OCI-LY1 (cell line): ENCODE measurements around the gene CD300LG.

ENCODE experiments used
- H2AFZ ChIP-seq: fragments of 200-600 bp; sonication (generic), shearing (Covaris generic); 2 replicates; pipeline ENCODE4 v1.6.0; 2014; ENCODE audit warnings: antibody characterized with exemption, mild to moderate bottlenecking, low read length
- H3F3A ChIP-seq: fragments of 200-600 bp; sonication (generic), shearing (Covaris generic); 2 replicates; pipeline ENCODE4 v1.6.0; 2014; ENCODE audit warnings: mild to moderate bottlenecking, antibody characterized with exemption, low read length, moderate library complexity; ENCODE audit not compliant: insufficient read depth
- H3K27ac ChIP-seq: fragments of 200-600 bp; sonication (generic); 2 replicates; pipeline ENCODE4 v1.5.1; 2014; ENCODE audit warnings: low read length, mixed run types, mild to moderate bottlenecking, low read depth; ENCODE audit not compliant: poor library complexity, severe bottlenecking
- H3K27me3 ChIP-seq: fragments of 200-600 bp; sonication (generic); 2 replicates; pipeline ENCODE4 v1.6.0; 2014; ENCODE audit warnings: antibody characterized with exemption, mild to moderate bottlenecking, low read length, moderate library complexity; ENCODE audit not compliant: insufficient read depth
- H3K36me3 ChIP-seq: fragments of 200-600 bp; sonication (generic); 2 replicates; pipeline ENCODE4 v1.6.1; 2014; ENCODE audit warnings: mild to moderate bottlenecking, antibody characterized with exemption, low read length, moderate library complexity, mixed read lengths; ENCODE audit not compliant: insufficient read depth
- H3K4me1 ChIP-seq: fragments of 200-600 bp; sonication (generic); 2 replicates; pipeline ENCODE4 v1.5.1; 2014; ENCODE audit warnings: mild to moderate bottlenecking, low read length, moderate library complexity; ENCODE audit not compliant: insufficient read depth, severe bottlenecking
- H3K4me2 ChIP-seq: fragments of 200-600 bp; sonication (generic), shearing (Covaris generic); 2 replicates; pipeline ENCODE4 v1.6.1; 2014; ENCODE audit warnings: low read length
- H3K4me3 ChIP-seq: fragments of 200-600 bp; sonication (generic); 2 replicates; pipeline ENCODE4 v1.5.1; 2014; ENCODE audit warnings: low read length, low read depth, mild to moderate bottlenecking, mixed read lengths; ENCODE audit not compliant: poor library complexity, severe bottlenecking
- H3K79me2 ChIP-seq: fragments of 200-600 bp; shearing (Covaris generic); 2 replicates; pipeline ENCODE4 v1.6.1; 2016; ENCODE audit warnings: mixed run types, low read length, mixed read lengths; ENCODE audit not compliant: insufficient read depth
- H3K9ac ChIP-seq: fragments of 200-600 bp; sonication (generic), shearing (Covaris generic); 2 replicates; pipeline ENCODE4 v1.6.1; 2014; ENCODE audit warnings: mild to moderate bottlenecking, low read length, mixed read lengths
- H3K9me2 ChIP-seq: fragments of 200-600 bp; sonication (generic), shearing (Covaris generic); 2 replicates; pipeline ENCODE4 v1.6.1; 2014; ENCODE audit warnings: low read depth, mild to moderate bottlenecking, low read length, mixed read lengths
- H3K9me3 ChIP-seq: fragments of 200-600 bp; shearing (Covaris generic); 2 replicates; pipeline ENCODE4 v1.6.1; 2014; ENCODE audit warnings: low read length, mixed read lengths
- H4K20me1 ChIP-seq: fragments of 200-600 bp; sonication (generic), shearing (Covaris generic); 2 replicates; pipeline ENCODE4 v1.6.0; 2016; ENCODE audit warnings: mild to moderate bottlenecking, low read length; ENCODE audit not compliant: insufficient read depth
- CTCF ChIP-seq: fragments of 200-600 bp; sonication (generic), shearing (Covaris generic); IDR thresholded peaks from 2 replicates; pipeline ENCODE4 v1.5.1; 2017; ENCODE audit warnings: mild to moderate bottlenecking, antibody characterized with exemption, low read length, moderate library complexity, mixed read lengths
- EZH2 ChIP-seq: fragments of 200-600 bp; sonication (generic), shearing (Covaris generic); IDR thresholded peaks from 2 replicates; pipeline ENCODE4 v1.8.0; 2017; ENCODE audit warnings: borderline replicate concordance, mixed run types, mild to moderate bottlenecking, antibody characterized with exemption, low read length, moderate library complexity, mixed read lengths

Gene CD300LG

DNA sequence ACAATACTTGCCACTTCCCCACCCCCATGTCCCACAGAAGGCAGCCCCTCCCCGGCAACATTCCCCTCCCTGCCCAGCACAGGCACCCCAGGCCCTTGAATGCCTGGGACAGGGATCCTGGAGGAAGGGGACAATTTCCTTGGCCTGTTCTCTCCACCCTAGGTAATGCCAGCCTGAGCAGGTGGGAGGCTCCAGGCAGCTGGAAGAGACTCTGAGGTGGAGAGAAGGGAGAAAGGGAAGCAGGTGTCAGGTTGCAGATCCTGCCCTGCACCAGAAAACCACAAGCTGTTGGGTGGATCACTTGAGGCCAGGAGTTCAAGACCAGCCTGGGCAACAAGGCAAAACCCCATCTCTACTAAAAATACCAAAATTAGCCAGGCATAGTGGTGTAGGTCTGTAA is 51.5 kb downstream of the CD300LG start:
- H3F3A ChIP-seq = no peaks in the 10 kb centered on the region
- TF ChIP-seq CTCF = no peak
- no peak for TF ChIP-seq EZH2
- no peak overlapping the region for H3K4me2 ChIP-seq
- 0 out of 2 replicates have a peak, but pooled peaks cover 3% of the 10 kb centered on the region for H3K27me3 ChIP-seq
- no peaks in the 10 kb centered on the region for H3K79me2 ChIP-seq
- H3K9ac ChIP-seq = no peak overlapping the region
- no peak overlapping the region for H3K27ac ChIP-seq
- peaks cover 6% of the 10 kb centered on the region for H3K4me1 ChIP-seq
- no peaks in the 10 kb centered on the region for H4K20me1 ChIP-seq
- no peaks in the 10 kb centered on the region for H3K36me3 ChIP-seq
- H3K9me3 ChIP-seq = no peaks in the 10 kb centered on the region
- H3K9me2 ChIP-seq = no peaks in the 10 kb centered on the region
- H2AFZ ChIP-seq = no peak overlapping the region
- H3K4me3 ChIP-seq = no peak overlapping the region

DNA sequence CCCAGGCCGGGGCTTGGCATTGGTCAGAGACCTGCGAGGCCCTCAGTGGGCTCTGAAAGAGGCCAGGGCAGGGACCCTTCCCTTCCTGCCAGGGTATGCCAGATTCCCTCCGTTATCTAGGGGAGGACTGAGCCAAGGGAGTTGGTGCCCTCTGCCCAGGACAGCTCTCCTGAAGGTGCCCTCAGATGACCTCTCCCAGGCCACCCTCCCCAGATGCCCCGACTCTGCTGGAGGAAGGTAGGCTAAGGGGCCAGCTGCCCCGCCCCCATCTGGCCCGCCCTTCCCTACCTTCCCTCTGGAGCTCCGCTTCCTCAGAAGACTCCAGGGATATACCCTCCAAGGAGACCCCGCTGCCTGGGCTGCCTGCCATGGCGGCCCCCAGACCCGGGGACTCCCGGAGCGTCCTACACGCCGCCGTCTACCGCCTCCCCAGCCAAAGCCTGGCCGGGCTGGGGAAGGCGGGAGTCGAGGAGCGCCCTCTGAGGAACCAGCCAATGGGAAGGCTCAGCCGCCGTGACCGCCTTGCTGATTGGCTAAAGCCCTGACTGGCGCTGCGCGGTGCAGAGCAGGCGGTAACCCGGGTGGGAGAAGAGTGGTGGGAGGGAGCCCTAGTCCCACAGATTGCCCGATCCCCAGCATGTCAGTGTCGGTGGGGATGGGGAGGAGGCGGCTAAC is 53.3 kb downstream of the CD300LG start:
- Histone ChIP-seq H3K4me3 (peak overlapping the region; percentile 41), H3K4me2 (peak overlapping the region; percentile 62), H3K27me3 (0 out of 2 replicates have a peak, but pooled peaks cover 3% of the 10 kb centered on the region), H3F3A (no peaks in the 10 kb centered on the region), H3K36me3 (no peaks in the 10 kb centered on the region), H3K9ac (peak overlapping the region; percentile 24; the same call in 1 of the 2 replicates), H3K79me2 (no peaks in the 10 kb centered on the region), H3K27ac (no peak overlapping the region), H3K9me2 (no peaks in the 10 kb centered on the region), H2AFZ (no peak overlapping the region), H3K9me3 (no peaks in the 10 kb centered on the region), H3K4me1 (peaks cover 6% of the 10 kb centered on the region), H4K20me1 (no peaks in the 10 kb centered on the region)
- TF ChIP-seq CTCF (no peak), EZH2 (no peak)

- H3K79me2 ChIP-seq = no peaks in the 10 kb centered on the region
- H3K27ac ChIP-seq = no peak overlapping the region
- no peak for TF ChIP-seq CTCF
- no peak for TF ChIP-seq EZH2
- H4K20me1 ChIP-seq = no peaks in the 10 kb centered on the region
- H3K9me3 ChIP-seq = no peaks in the 10 kb centered on the region
- peaks cover under 1% of the 10 kb centered on the region; the same call in 1 of the 2 replicates for H3K27me3 ChIP-seq
- no peaks in the 10 kb centered on the region for H3K36me3 ChIP-seq
- no peak overlapping the region for H2AFZ ChIP-seq
- peak overlapping the region; percentile 41 for H3K4me3 ChIP-seq
- H3F3A ChIP-seq = no peaks in the 10 kb centered on the region
- no peaks in the 10 kb centered on the region for H3K9me2 ChIP-seq
- peak overlapping the region; percentile 24; the same call in 1 of the 2 replicates for H3K9ac ChIP-seq
- peaks cover 6% of the 10 kb centered on the region for H3K4me1 ChIP-seq
- H3K4me2 ChIP-seq = peak overlapping the region; percentile 62
Measured at GRCh38 chr17:43900858-43901754, 54.1 kb downstream of the CD300LG start.
